Measurements from ENCODE around the gene GRID2. TPM values are rescaled to one million over a fixed set of nuclear protein-coding genes. Genes with fewer than 3 reads are reported as not detected.

Gene GRID2
- total RNA-seq, 1 donor from 2014 or later: not detected

- H3K27ac ChIP-seq: no peak overlapping the region
- H3K36me3 ChIP-seq: no peaks in the 10 kb centered on the region
- no peaks in the 10 kb centered on the region for H3K27me3 ChIP-seq
- no peak overlapping the region for H3K4me3 ChIP-seq
- TF ChIP-seq POLR2AphosphoS5 (IDR thresholded peaks at IDR 0.05; ENCODE audit: insufficient read depth in 1 of 2, low read depth in 1 of 2): no peak
- no peak for TF ChIP-seq CTCF (IDR thresholded peaks at IDR 0.05)
- no peak for TF ChIP-seq POLR2A (IDR thresholded peaks at IDR 0.05)
- intact Hi-C loops (cut with DNase I): no loop called here
- no peaks in the 10 kb centered on the region for H3K9me3 ChIP-seq
- DNase-seq (ENCODE audit: extremely low spot score in 2 of 2): no peak
- no peaks in the 10 kb centered on the region for H3K4me1 ChIP-seq
Measured at GRCh38 chr4:93446038-93446437, 1142.3 kb downstream of the GRID2 start.

GRCh38 chr4:93448691-93449293, 1145.0 kb downstream of the GRID2 start:
- no peaks in the 10 kb centered on the region for H3K27me3 ChIP-seq
- no peaks in the 10 kb centered on the region for H3K36me3 ChIP-seq
- no peaks in the 10 kb centered on the region for H3K9me3 ChIP-seq
- no peaks in the 10 kb centered on the region for H3K4me1 ChIP-seq
- H3K4me3 ChIP-seq: no peak overlapping the region
- intact Hi-C loops (cut with DNase I): no loop called here
- DNase-seq (ENCODE audit: extremely low spot score in 2 of 2): no peak
- H3K27ac ChIP-seq: no peak overlapping the region
- no peak for TF ChIP-seq POLR2A (IDR thresholded peaks at IDR 0.05)
- no peak for TF ChIP-seq CTCF (IDR thresholded peaks at IDR 0.05)
- TF ChIP-seq POLR2AphosphoS5 (IDR thresholded peaks at IDR 0.05; ENCODE audit: insufficient read depth in 1 of 2, low read depth in 1 of 2): no peak

- DNase-seq (ENCODE audit: extremely low spot score in 2 of 2): no peak
- intact Hi-C loops (cut with DNase I): loop anchor here (10.0 kb wide), 1 partner anchor 703 kb away; no protein-coding TSS in a partner anchor
- no peak overlapping the region for H3K4me3 ChIP-seq
Measured at GRCh38 chr4:93451954-93452353, 1148.2 kb downstream of the GRID2 start.

GRCh38 chr4:93461541-93461940, 1157.8 kb downstream of the GRID2 start:
- Histone ChIP-seq H3K27ac (no peak overlapping the region), H3K4me1 (no peaks in the 10 kb centered on the region), H3K36me3 (no peaks in the 10 kb centered on the region), H3K27me3 (no peaks in the 10 kb centered on the region), H3K9me3 (no peaks in the 10 kb centered on the region), H3K4me3 (no peak overlapping the region)
- intact Hi-C loops (cut with DNase I): no loop called here
- no peak for DNase-seq (ENCODE audit: extremely low spot score in 2 of 2)
- TF ChIP-seq POLR2AphosphoS5 (IDR thresholded peaks at IDR 0.05; ENCODE audit: insufficient read depth in 1 of 2, low read depth in 1 of 2) (no peak), CTCF (IDR thresholded peaks at IDR 0.05) (no peak), POLR2A (IDR thresholded peaks at IDR 0.05) (no peak)

More at GRCh38 chr4:93451954-93452353, 1148.2 kb downstream of the GRID2 start:
- no peaks in the 10 kb centered on the region for H3K9me3 ChIP-seq
- no peaks in the 10 kb centered on the region for H3K27me3 ChIP-seq
- no peaks in the 10 kb centered on the region for H3K4me1 ChIP-seq
- TF ChIP-seq CTCF (IDR thresholded peaks at IDR 0.05): no peak
- no peak for TF ChIP-seq POLR2AphosphoS5 (IDR thresholded peaks at IDR 0.05; ENCODE audit: insufficient read depth in 1 of 2, low read depth in 1 of 2)
- no peak for TF ChIP-seq POLR2A (IDR thresholded peaks at IDR 0.05)
- H3K27ac ChIP-seq: no peak overlapping the region
- no peaks in the 10 kb centered on the region for H3K36me3 ChIP-seq

GRCh38 chr4:93466446-93466845, 1162.7 kb downstream of the GRID2 start:
- DNase-seq (ENCODE audit: extremely low spot score in 2 of 2): no peak
- no peaks in the 10 kb centered on the region for H3K4me1 ChIP-seq
- H3K9me3 ChIP-seq: no peaks in the 10 kb centered on the region
- TF ChIP-seq POLR2AphosphoS5 (IDR thresholded peaks at IDR 0.05; ENCODE audit: insufficient read depth in 1 of 2, low read depth in 1 of 2) (no peak), POLR2A (IDR thresholded peaks at IDR 0.05) (no peak), CTCF (IDR thresholded peaks at IDR 0.05) (no peak)
- H3K4me3 ChIP-seq: no peak overlapping the region
- intact Hi-C loops (cut with DNase I): no loop called here
- no peaks in the 10 kb centered on the region for H3K36me3 ChIP-seq
- no peak overlapping the region for H3K27ac ChIP-seq
- H3K27me3 ChIP-seq: no peaks in the 10 kb centered on the region
